GM18507 (cell line): Measurements from ENCODE around the gene LRRC75B.
A peak's percentile ranks its signal among the peaks of the same experiment; 100 is the strongest.
"Not testable (repeated sequence)": the region's sequence is repeated elsewhere in the genome, so short reads cannot be mapped to it uniquely, and the experiment has no call there.

Source experiments
- DNase-seq: peaks from one replicate; pipeline ENCODE4 v3.0.0; 2011; ENCODE audit warnings: low read depth; ENCODE audit not compliant: insufficient read length; ENCODE audit errors: extremely low spot score
- FAIRE-seq: peaks from 2 replicates; lab custom pipeline; 2011; peaks lifted over from hg19 to GRCh38; lab: Jason Lieb, UNC

LRRC75B gene

GRCh38 chr22:24565077-24565476 is 27.8 kb downstream of the LRRC75B start:
- no peak for DNase-seq

DNA sequence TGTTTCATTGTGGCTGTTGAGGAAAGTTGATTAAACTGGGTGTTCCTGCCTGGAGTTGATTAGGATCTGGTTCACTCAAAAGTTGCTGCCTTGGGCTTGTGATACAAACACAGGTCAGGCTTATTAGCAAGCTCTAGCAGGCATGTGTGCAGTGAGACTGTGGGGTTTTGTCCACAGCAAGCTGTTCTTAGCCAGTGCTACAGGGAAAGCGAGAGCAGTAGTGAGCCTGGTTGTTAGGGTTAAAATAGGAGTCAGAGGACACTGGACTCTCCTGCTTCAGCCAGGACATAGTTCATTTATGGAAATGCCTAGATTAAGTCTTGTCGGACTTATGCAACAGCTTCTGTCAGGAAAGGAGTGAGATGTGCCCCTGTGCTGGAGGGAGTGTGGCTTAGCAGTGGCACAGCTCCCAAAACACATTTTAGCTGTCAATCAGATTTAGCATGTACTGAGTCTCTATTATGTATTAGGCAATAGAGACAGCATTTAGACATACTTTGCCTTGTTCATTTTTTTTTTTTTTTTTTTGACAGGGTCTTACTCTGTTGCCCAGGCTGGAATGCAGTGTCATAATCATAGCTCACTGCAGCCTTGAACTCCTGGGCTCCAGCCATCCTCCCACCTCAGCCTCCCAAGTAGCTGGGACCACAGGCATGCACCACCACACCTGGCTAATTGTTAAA is 28.4 kb downstream of the LRRC75B start:
- no peak for DNase-seq

More at GRCh38 chr22:24565077-24565476, 27.8 kb downstream of the LRRC75B start:
- no peak for FAIRE-seq

GRCh38 chr22:24563246-24563645 is 29.6 kb downstream of the LRRC75B start:
- FAIRE-seq (no peak), DNase-seq (no peak)

More for the DNA sequence above, 28.4 kb downstream of the LRRC75B start:
- FAIRE-seq = no peak

GRCh38 chr22:24559471-24559870 is 33.4 kb downstream of the LRRC75B start:
- no peak for FAIRE-seq
- no peak for DNase-seq

GRCh38 chr22:24555165-24556039 is 37.5 kb downstream of the LRRC75B start, which contains the start of gene SNRPD3:
TSS of gene SNRPD3 (plus strand) at chr22:24555999. CDS start at chr22:24557675, 1,676 bp downstream.
- DNase-seq (peak; percentile 97), FAIRE-seq (peak; percentile 96)

DNA sequence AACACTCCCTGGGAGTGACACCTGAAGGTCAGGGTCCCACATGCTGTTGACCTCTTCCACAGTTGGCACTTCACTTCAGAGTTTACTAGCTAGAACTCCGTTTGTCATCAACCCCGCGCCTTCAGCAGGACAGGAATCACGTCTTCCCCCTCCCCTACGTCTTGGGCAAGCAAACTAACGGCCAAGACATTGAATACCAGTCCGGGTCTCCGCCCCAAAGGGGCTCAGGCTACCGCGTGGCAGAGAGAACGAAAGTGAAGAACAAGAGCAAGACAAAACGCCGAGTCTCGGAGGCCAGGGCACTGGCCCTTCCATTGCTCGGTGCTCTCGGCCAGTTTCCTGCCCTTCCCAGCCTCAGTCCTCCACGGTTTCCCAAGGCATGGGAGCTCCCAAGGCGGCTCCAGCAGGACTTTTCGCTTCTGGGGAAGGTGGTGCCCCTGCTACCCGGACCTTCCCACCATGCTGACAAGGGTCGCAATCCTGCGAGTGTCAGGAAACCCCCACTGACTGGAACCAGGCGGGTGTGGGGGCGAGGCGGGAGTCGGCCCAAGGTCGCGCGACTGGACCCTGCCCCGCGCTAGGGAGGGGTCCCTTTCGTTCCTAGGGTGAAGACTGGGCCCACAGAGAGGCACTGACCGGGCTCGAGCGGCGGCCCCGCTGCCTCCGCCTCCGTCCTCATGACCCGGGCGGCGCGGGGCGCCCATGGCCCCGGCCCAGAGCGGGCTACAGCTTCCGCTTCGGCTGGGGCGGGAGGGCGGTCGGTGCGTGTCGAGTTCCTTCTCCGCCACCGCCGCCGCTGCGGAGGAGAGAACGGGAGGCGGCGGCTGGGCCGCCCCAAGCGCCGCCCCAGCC is 38.3 kb downstream of the LRRC75B start, which contains the start of gene GUCD1:
Gene GUCD1, minus strand, starts transcription at position 826 of the 852 bp plus-strand sequence. Its CDS starts 147 bp downstream, at position 679.
- FAIRE-seq = peak; percentile 76

DNA sequence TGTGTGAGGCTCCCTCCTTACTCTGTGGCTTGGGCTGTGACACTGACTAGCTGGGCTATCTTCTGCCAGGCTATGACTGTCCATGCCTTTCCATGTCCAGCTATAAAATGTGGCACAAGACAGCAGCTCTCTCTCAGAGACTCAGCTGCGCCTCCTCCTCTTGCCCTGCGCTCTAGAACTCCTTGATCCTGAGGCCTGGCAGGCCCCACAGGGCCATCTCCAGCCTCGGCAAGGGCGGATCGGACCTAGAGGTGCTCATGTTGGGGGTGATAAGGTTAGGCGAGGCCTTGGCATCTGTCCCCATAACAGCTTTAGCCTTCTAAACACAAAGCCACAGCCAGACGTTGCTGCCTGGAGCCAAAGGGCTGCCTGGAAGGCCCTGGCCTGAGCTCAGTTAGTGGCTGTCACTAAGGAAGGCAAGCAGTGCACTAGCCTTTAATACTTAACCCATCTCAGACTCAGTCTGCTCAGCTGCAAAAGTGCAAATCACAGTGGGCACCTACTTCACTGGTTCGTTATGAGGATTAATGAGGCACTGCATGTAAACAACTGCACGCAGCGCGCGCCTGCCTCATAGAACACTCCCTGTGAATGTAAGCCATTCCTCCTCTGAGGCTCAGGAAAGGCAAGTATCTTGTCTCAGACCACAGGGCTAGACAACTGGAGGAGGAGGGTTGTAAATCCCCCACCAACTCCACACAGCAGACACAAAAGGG is 39.1 kb downstream of the LRRC75B start:
- peak; percentile 24 for FAIRE-seq
- no peak for DNase-seq

More for the DNA sequence above, 38.3 kb downstream of the LRRC75B start, which contains the start of gene GUCD1:
- no peak for DNase-seq

GRCh38 chr22:24552503-24553286 is 40.2 kb downstream of the LRRC75B start:
- FAIRE-seq, DNase-seq: not testable (repeated sequence)

- FAIRE-seq (no peak), DNase-seq (no peak)
These were observed 41.9 kb downstream of the LRRC75B start for GRCh38 chr22:24550902-24551435.

GRCh38 chr22:24550028-24550901 is 42.6 kb downstream of the LRRC75B start:
- no peak for FAIRE-seq
- no peak for DNase-seq

DNA sequence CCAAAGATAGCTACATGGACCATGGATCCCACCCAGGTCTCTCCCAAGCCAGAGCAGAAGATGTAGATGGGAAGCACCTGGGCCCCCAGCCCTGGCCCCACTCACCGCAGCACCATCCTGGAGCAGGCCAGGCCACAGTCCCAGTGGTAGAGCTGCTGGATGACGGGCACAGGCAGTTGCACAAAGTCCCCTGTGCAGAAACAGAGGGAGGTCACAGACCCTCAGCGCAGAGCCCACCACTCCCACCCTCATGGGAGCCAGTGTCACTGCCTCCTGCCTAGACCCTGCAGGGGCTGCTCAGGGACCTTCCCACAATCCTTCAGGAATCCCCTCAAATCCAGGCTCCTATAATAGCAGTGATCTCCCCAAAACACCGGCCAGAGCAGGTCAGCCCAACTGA is 44.1 kb downstream of the LRRC75B start:
- FAIRE-seq = no peak
- DNase-seq = no peak

DNA sequence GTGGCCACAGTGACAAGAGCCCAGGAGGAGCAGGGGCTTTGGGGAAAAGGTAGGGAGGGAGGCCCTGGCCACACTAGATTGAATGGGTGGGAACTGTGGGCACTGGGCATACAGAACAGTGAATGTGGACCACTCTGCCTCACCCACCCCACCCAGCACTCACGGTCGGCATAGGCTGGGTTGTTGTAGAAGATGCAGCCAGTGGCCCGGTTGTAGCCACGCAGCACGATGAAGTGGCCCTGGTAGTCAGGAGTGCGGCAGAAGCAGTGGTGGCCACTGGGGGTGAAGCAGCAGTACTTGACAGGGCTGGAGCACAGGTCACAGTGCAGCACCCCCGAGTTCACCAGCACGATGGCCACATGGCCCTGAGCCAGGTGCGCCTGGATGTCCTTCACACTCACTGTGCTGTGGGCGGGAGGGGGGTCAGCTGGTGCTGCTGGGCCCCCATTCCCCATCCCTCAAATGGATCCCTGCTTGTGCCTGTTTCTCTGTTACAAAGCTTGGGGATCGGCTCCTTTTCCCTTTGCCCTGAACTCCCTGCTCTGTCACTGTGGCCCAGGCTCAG is 49.1 kb downstream of the LRRC75B start:
- no peak for FAIRE-seq
- DNase-seq = no peak

DNA sequence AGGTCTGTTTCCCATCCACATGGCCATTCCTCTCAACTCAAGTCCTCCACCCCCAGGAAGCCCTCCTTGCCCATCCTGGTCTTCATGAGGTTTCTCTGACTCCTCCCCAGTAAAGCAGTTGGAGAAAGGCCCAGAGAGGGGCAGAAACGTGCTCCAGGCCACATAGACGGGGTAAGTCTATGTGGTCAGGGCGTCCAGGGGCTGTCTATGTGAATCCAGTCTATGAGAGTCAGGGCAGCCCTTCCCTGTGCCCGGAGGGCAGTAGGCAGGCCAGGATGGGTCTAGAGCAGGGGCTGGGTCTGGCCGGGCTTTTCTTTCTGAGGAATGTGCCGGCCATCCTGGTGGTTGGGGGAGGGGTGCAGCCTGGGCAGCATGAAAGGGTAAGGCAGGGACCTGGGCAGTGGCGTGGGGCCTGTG is 49.7 kb downstream of the LRRC75B start:
- DNase-seq (no peak), FAIRE-seq (no peak)

DNA sequence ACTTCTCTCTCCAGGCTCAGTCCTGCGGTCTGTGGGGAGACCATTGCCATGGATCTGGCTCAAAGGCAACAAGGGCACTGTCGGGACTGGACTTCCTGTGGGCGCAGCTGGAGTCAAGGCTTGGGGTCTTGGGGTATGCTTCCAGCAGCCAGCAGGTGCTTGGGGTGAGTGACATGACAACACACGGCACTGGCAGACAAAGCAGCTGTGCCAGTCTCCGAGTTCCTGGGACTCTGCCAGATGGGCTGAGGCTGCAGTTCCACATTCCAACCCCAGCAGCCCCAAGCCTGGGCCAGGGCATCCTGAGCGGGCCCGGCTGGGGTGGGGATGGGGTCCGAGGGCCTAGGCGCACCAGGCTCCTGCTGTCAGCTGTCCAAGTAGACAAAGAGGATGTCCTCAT is 50.2 kb downstream of the LRRC75B start:
- no peak for FAIRE-seq
- DNase-seq = no peak

DNA sequence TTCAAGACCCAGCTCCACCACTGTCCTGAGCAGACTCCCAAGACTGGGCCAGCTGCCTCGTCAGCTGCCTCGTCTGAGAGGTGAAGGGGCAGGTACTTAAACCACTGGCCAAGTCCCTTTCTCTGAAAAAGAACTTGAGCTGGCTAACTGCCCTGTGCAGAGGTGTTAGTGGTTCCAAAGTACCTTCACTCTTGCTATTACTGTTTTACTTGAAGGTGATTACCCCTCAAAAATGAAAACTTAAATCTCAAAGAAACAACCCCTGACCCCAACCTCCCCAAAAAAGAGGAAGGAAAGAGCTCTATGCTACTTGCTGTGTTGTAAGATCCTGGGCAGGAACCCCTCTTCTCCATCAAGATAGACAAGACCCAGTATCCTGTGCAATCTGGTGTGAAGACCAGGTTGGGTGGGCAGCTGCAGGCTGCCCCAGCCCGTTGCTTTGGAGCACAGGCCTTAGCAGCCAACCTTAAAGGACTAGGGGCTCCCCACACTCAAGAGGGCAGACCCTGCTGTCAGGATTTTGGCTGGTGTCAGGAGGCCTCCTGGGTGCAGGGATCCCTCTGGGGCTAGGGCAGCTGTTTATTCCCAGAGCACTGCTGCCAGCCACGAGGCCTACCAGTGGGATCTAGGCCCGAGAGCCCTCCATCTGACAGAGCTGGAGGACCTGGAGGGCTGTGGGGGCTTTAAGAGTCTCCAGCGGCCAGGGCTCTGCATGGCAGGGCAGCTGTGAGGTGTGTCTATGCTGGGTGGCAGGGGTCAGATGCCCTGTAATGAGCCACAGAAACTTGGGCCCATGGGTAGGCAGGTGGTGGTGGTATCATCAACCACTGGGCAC is 51.0 kb downstream of the LRRC75B start:
- FAIRE-seq = no peak
- DNase-seq = no peak

DNA sequence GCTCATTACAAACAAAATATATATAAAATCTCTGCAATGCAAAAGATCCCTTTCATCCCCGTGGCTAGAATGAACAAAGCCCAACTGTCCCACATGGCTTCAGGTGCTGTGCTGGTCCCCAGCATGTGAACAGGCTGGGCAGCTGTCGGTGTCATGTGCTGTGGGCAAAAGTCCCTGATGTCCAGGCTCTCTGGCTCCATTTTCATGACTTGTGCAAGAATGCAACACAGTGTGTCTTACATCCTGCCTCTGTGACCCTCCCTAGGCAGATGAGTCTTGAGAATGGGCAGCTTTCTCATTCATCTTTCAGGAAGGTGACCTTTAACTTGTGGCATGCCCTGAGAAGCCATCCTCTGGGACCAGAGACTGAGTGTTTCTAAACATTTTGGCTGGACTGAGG is 52.4 kb downstream of the LRRC75B start:
- FAIRE-seq (no peak), DNase-seq (no peak)
